Stimulated activated CD4-positive, alpha-beta T cell treated with anti-CD3 and anti-CD28 coated beads, Interleukin-4, amount 100 ng/mL, for 48 hours (primary cell): Measurements from ENCODE around the gene WNT16.

Experiments used
- DNase-seq, 2 donors: peaks; one replicate each; pipeline ENCODE4 v3.0.0-alpha.2; 2020; ENCODE audit warnings: low read depth in 2 of 2

Gene WNT16

GRCh38 chr7:121344093-121344492 is 15.3 kb downstream of the WNT16 start:
- DNase-seq = no peak

GRCh38 chr7:121344497-121344896 is 15.7 kb downstream of the WNT16 start:
- DNase-seq = no peak

GRCh38 chr7:121351682-121352081 is 22.9 kb downstream of the WNT16 start:
- no peak for DNase-seq

GRCh38 chr7:121352323-121352722 is 23.5 kb downstream of the WNT16 start:
- no peak for DNase-seq

- DNase-seq = no peak
Observed at GRCh38 chr7:121355574-121355973, 26.8 kb downstream of the WNT16 start.

- no peak for DNase-seq
Observed at GRCh38 chr7:121360564-121360963, 31.8 kb downstream of the WNT16 start.

- peak in 1 of 2 donors; percentile 8 for DNase-seq
Observed at GRCh38 chr7:121366852-121367431, 38.1 kb downstream of the WNT16 start.

- no peak for DNase-seq
Observed at GRCh38 chr7:121369462-121369861, 40.7 kb downstream of the WNT16 start.

GRCh38 chr7:121371367-121371766 is 42.6 kb downstream of the WNT16 start:
- no peak for DNase-seq

GRCh38 chr7:121371883-121372282 is 43.1 kb downstream of the WNT16 start:
- no peak for DNase-seq

- DNase-seq = no peak
Observed at GRCh38 chr7:121372376-121373010, 43.7 kb downstream of the WNT16 start.

- no peak for DNase-seq
Observed at GRCh38 chr7:121373177-121373576, 44.4 kb downstream of the WNT16 start.

GRCh38 chr7:121376979-121377378 is 48.2 kb downstream of the WNT16 start:
- no peak for DNase-seq

- no peak for DNase-seq
Observed at GRCh38 chr7:121379930-121380329, 51.1 kb downstream of the WNT16 start.

- DNase-seq = no peak
Observed at GRCh38 chr7:121382473-121382872, 53.7 kb downstream of the WNT16 start.

- DNase-seq = no peak
Observed at GRCh38 chr7:121383235-121383910, 54.6 kb downstream of the WNT16 start.

GRCh38 chr7:121384265-121384664 is 55.5 kb downstream of the WNT16 start:
- no peak for DNase-seq

GRCh38 chr7:121385056-121385799 is 56.4 kb downstream of the WNT16 start:
- no peak for DNase-seq

GRCh38 chr7:121385800-121386179 is 57.0 kb downstream of the WNT16 start:
- no peak for DNase-seq

GRCh38 chr7:121388950-121389349 is 60.1 kb downstream of the WNT16 start:
- no peak for DNase-seq

- DNase-seq = no peak
Observed at GRCh38 chr7:121390109-121390508, 61.3 kb downstream of the WNT16 start.

- no peak for DNase-seq
Observed at GRCh38 chr7:121390617-121391016, 61.8 kb downstream of the WNT16 start.
